ENCODE measurements around the gene NDUFAF2. TPM values are rescaled to one million over a fixed set of nuclear protein-coding genes. Genes with fewer than 3 reads are reported as not detected.

The NDUFAF2 gene
- total and polyA plus RNA-seq, 2 of the 13 experiments (the other 11 are each of a cell fraction or from before 2014, with no cell fraction given), result 34.0 to 78.4 TPM

- Histone ChIP-seq H3K79me2 (ENCODE audit: insufficient read depth, low read length) (no peaks in the 10 kb centered on the region), H3K36me3 (replicated peaks in 1 of 2; ENCODE audit: control insufficient read depth in 1 of 2, insufficient read depth in 2 of 2, low read length in 2 of 2) (no peaks in the 10 kb centered on the region), H3K27ac (ENCODE audit: extremely low read length, insufficient read depth, low read length) (no peak overlapping the region), H2AFZ (ENCODE audit: low read length) (no peak overlapping the region), H3K27me3 (ENCODE audit: control insufficient read depth in 1 of 2, insufficient read depth in 2 of 2, low read length in 2 of 2) (no peaks in the 10 kb centered on the region), H3K9me3 (ENCODE audit: low read length) (no peaks in the 10 kb centered on the region), H4K20me1 (ENCODE audit: insufficient read depth, low read length) (no peaks in the 10 kb centered on the region), H3K4me3 (replicated peaks in 1 of 3; ENCODE audit: insufficient read depth in 1 of 3, low read depth in 2 of 3, low read length in 3 of 3) (no peak overlapping the region), H3K4me1 (ENCODE audit: insufficient read depth, low read length) (no peaks in the 10 kb centered on the region), H3K9ac (ENCODE audit: insufficient read depth, low read depth, low read length) (no peak overlapping the region), H3K4me2 (ENCODE audit: low read depth, low read length) (no peak overlapping the region)
- no TSS peak for BruUV-seq (replicated peaks)
- POLR2A ChIA-PET, result interaction anchor here (1.1 kb wide), 1 partner anchor 20 kb away, joined by 3 read pairs; the partner anchor contains the start of gene SMIM15
- FAIRE-seq, result no peak
- CTCF ChIA-PET (ENCODE audit: low intra/inter-chr PET ratio, low total read pairs), result no interaction called here
- intact Hi-C loops (cut with micrococcal nuclease; ENCODE audit: unreplicated experiment), result no loop called here
- no peak for DNase-seq (ENCODE audit: low spot score)
- in situ Hi-C loops (cut with HindIII; ENCODE audit: extremely low pct_ligation_motif_present, low pct_unique_long_range_greater_than_20kb), result no loop called here
- ATAC-seq, result no peak
- TF ChIP-seq ONECUT2 (CRISPR knock-in tag; IDR thresholded peaks at IDR 0.05) (no peak), DBP (CRISPR knock-in tag; IDR thresholded peaks at IDR 0.05; ENCODE audit: not compliant biosample characterization) (no peak), ZNF512B (CRISPR knock-in tag; IDR thresholded peaks at IDR 0.05; ENCODE audit: borderline replicate concordance) (no peak)
- WGBS (ENCODE audit: low lambda C conversion rate), result 90% methylated on average over 3 of the region's 3 CpGs
These were observed 197.8 kb downstream of the NDUFAF2 start for GRCh38 chr5:61142811-61143210.

- ChIA-PET CTCF (ENCODE audit: low intra/inter-chr PET ratio, low total read pairs) (no interaction called here), POLR2A (no interaction called here)
- Histone ChIP-seq H3K9me3 (ENCODE audit: low read length) (no peaks in the 10 kb centered on the region), H3K79me2 (ENCODE audit: insufficient read depth, low read length) (no peaks in the 10 kb centered on the region), H4K20me1 (ENCODE audit: insufficient read depth, low read length) (no peaks in the 10 kb centered on the region; the same call in 1 of the 2 replicates), H3K4me3 (replicated peaks in 1 of 3; ENCODE audit: insufficient read depth in 1 of 3, low read depth in 2 of 3, low read length in 3 of 3) (no peak overlapping the region), H3K4me2 (ENCODE audit: low read depth, low read length) (no peak overlapping the region), H2AFZ (ENCODE audit: low read length) (no peak overlapping the region), H3K36me3 (replicated peaks in 1 of 2; ENCODE audit: control insufficient read depth in 1 of 2, insufficient read depth in 2 of 2, low read length in 2 of 2) (no peaks in the 10 kb centered on the region), H3K9ac (ENCODE audit: insufficient read depth, low read depth, low read length) (no peak overlapping the region), H3K27me3 (ENCODE audit: control insufficient read depth in 1 of 2, insufficient read depth in 2 of 2, low read length in 2 of 2) (no peaks in the 10 kb centered on the region), H3K27ac (ENCODE audit: extremely low read length, insufficient read depth, low read length) (no peak overlapping the region), H3K4me1 (ENCODE audit: insufficient read depth, low read length) (no peaks in the 10 kb centered on the region)
- TF ChIP-seq ZKSCAN1 (IDR thresholded peaks at IDR 0.05; ENCODE audit: low read length) (no peak), ZSCAN5A (CRISPR knock-in tag; IDR thresholded peaks at IDR 0.05; ENCODE audit: borderline replicate concordance) (no peak), MEIS1 (CRISPR knock-in tag; IDR thresholded peaks at IDR 0.05; ENCODE audit: borderline replicate concordance) (no peak)
- in situ Hi-C loops (cut with HindIII; ENCODE audit: extremely low pct_ligation_motif_present, low pct_unique_long_range_greater_than_20kb), result no loop called here
- DNase-seq (ENCODE audit: low spot score) (no peak), ATAC-seq (no peak), FAIRE-seq (no peak)
- intact Hi-C loops (cut with micrococcal nuclease; ENCODE audit: unreplicated experiment), result no loop called here
- no TSS peak for BruUV-seq (replicated peaks)
These were observed 203.5 kb downstream of the NDUFAF2 start for GRCh38 chr5:61148515-61148914.
